Smooth muscle cell (in vitro differentiated cells): ENCODE measurements around the gene GMDS. TPM values are rescaled to one million over a fixed set of nuclear protein-coding genes. Genes with fewer than 3 reads are reported as not detected.

ENCODE experiments used
- DNase-seq: peaks from one replicate; lab custom pipeline; 2025; ENCODE audit not compliant: unreplicated experiment; lab: John Stamatoyannopoulos, UW
- H2AFZ ChIP-seq: fragments of 200-600 bp; sonication (generic); 2 replicates; pipeline ENCODE4 v1.6.0; 2016; ENCODE audit warnings: antibody characterized with exemption, low read depth, mild to moderate bottlenecking
- H3F3A ChIP-seq: fragments of 200-600 bp; sonication (generic); 2 replicates; pipeline ENCODE4 v1.6.0; 2017; ENCODE audit warnings: antibody characterized with exemption, low read depth
- H3K27ac ChIP-seq: fragments of 200-600 bp; sonication (generic); 2 replicates; pipeline ENCODE4 v1.5.1; 2016; ENCODE audit warnings: low read depth, mild to moderate bottlenecking
- H3K27me3 ChIP-seq: fragments of 200-600 bp; sonication (generic); 2 replicates; pipeline ENCODE4 v1.6.1; 2016; ENCODE audit warnings: low read depth, mild to moderate bottlenecking
- H3K36me3 ChIP-seq: fragments of 200-600 bp; sonication (generic); 2 replicates; pipeline ENCODE4 v1.5.1; 2016; ENCODE audit warnings: low read depth
- H3K4me1 ChIP-seq: fragments of 200-600 bp; sonication (generic); 2 replicates; pipeline ENCODE4 v1.5.1; 2016; ENCODE audit warnings: low read depth
- H3K4me2 ChIP-seq: fragments of 200-600 bp; sonication (generic); 2 replicates; pipeline ENCODE4 v1.6.0; 2016; ENCODE audit warnings: mild to moderate bottlenecking
- H3K4me3 ChIP-seq: fragments of 200-600 bp; sonication (generic); 2 replicates; pipeline ENCODE4 v1.5.1; 2016; ENCODE audit warnings: mild to moderate bottlenecking
- H3K79me2 ChIP-seq: fragments of 200-600 bp; sonication (generic); 2 replicates; pipeline ENCODE4 v1.6.0; 2016; ENCODE audit warnings: low read depth, mild to moderate bottlenecking
- H3K9ac ChIP-seq: fragments of 200-600 bp; sonication (generic); 2 replicates; pipeline ENCODE4 v1.6.0; 2016; ENCODE audit warnings: low read depth
- H3K9me3 ChIP-seq: fragments of 200-600 bp; sonication (generic); replicated peaks from 2 replicates; pipeline ENCODE4 v1.5.1; 2016; ENCODE audit warnings: low read depth
- H4K20me1 ChIP-seq: fragments of 200-600 bp; sonication (generic); 2 replicates; pipeline ENCODE4 v1.6.0; 2016; ENCODE audit warnings: low read depth
- CTCF ChIP-seq: fragments of 200-600 bp; sonication (generic); IDR thresholded peaks from 2 replicates; pipeline ENCODE4 v1.5.1; 2017; ENCODE audit warnings: borderline replicate concordance, mild to moderate bottlenecking, antibody characterized with exemption; ENCODE audit not compliant: insufficient read depth, poor library complexity, severe bottlenecking
- WGBS: methylation state at CpG from one replicate; pipeline ENCODE4 v1.1.7; 2016; ENCODE audit warnings: low lambda C conversion rate; 5-methylcytosine and 5-hydroxymethylcytosine counted together
- polyA plus RNA-seq: library from polyadenylated mRNA; unstranded; fragments of >200 nt; fragmentation: Nextera tagmentation; extraction: Ambion mirVana; gene quantifications from 2 replicates; pipeline ENCODE4 v1.2.1, GENCODE V29; 2016
- total RNA-seq: library from RNA; depleted of rRNA; stranded (reverse); fragments of >200 nt; gene quantifications from 2 replicates; pipeline ENCODE4 v1.2.3, GENCODE V29; 2014

The GMDS gene
- total and polyA plus RNA-seq, 2 experiments from 2014 or later = 3.7 to 8.5 TPM

GRCh38 chr6:2120912-2121311, 124.5 kb downstream of the GMDS start:
- no peak overlapping the region for H3K9ac ChIP-seq
- H3K27me3 ChIP-seq = no peaks in the 10 kb centered on the region
- H3F3A ChIP-seq = no peaks in the 10 kb centered on the region
- H3K4me1 ChIP-seq = no peaks in the 10 kb centered on the region
- H4K20me1 ChIP-seq = no peaks in the 10 kb centered on the region
- H3K4me3 ChIP-seq = no peak overlapping the region
- no peak for DNase-seq
- no peak overlapping the region for H3K27ac ChIP-seq
- H2AFZ ChIP-seq = no peak overlapping the region
- TF ChIP-seq CTCF = no peak
- no peaks in the 10 kb centered on the region for H3K79me2 ChIP-seq
- H3K4me2 ChIP-seq = no peak overlapping the region
- WGBS = 94% methylated on average over 3 of the region's 3 CpGs
- no peaks in the 10 kb centered on the region for H3K9me3 ChIP-seq
- H3K36me3 ChIP-seq = no peaks in the 10 kb centered on the region

GRCh38 chr6:2119275-2119674, 126.1 kb downstream of the GMDS start:
- H3K27ac ChIP-seq = no peak overlapping the region
- H3K4me1 ChIP-seq = no peaks in the 10 kb centered on the region
- H3K9me3 ChIP-seq = no peaks in the 10 kb centered on the region
- no peak overlapping the region for H3K9ac ChIP-seq
- H3K4me3 ChIP-seq = no peak overlapping the region
- H3F3A ChIP-seq = no peaks in the 10 kb centered on the region
- no peaks in the 10 kb centered on the region for H4K20me1 ChIP-seq
- 100% methylated on average over 1 of the region's 1 CpG for WGBS
- no peaks in the 10 kb centered on the region for H3K79me2 ChIP-seq
- no peak for TF ChIP-seq CTCF
- H3K4me2 ChIP-seq = no peak overlapping the region
- H3K36me3 ChIP-seq = no peaks in the 10 kb centered on the region
- no peaks in the 10 kb centered on the region for H3K27me3 ChIP-seq
- no peak for DNase-seq
- no peak overlapping the region for H2AFZ ChIP-seq

- no peaks in the 10 kb centered on the region for H3K9me3 ChIP-seq
- H3K4me1 ChIP-seq = no peaks in the 10 kb centered on the region
- 76% methylated on average over 1 of the region's 1 CpG for WGBS
- H4K20me1 ChIP-seq = no peaks in the 10 kb centered on the region
- no peak overlapping the region for H2AFZ ChIP-seq
- no peak for TF ChIP-seq CTCF
- no peak overlapping the region for H3K4me3 ChIP-seq
- no peak overlapping the region for H3K4me2 ChIP-seq
- no peaks in the 10 kb centered on the region for H3K36me3 ChIP-seq
- H3K9ac ChIP-seq = no peak overlapping the region
- H3K79me2 ChIP-seq = no peaks in the 10 kb centered on the region
- H3K27ac ChIP-seq = no peak overlapping the region
- no peaks in the 10 kb centered on the region for H3K27me3 ChIP-seq
- no peak for DNase-seq
- no peaks in the 10 kb centered on the region for H3F3A ChIP-seq
Measured at GRCh38 chr6:2118136-2118535, 127.3 kb downstream of the GMDS start.

GRCh38 chr6:2117447-2117846, 128.0 kb downstream of the GMDS start:
- Histone ChIP-seq H4K20me1 (no peaks in the 10 kb centered on the region), H3K27ac (no peak overlapping the region), H3F3A (no peaks in the 10 kb centered on the region), H3K4me1 (no peaks in the 10 kb centered on the region), H3K4me2 (no peak overlapping the region), H3K9ac (no peak overlapping the region), H3K4me3 (no peak overlapping the region), H2AFZ (no peak overlapping the region), H3K36me3 (no peaks in the 10 kb centered on the region), H3K9me3 (no peaks in the 10 kb centered on the region), H3K79me2 (no peaks in the 10 kb centered on the region), H3K27me3 (no peaks in the 10 kb centered on the region)
- 95% methylated on average over 7 of the region's 7 CpGs for WGBS
- TF ChIP-seq CTCF = no peak
- DNase-seq = no peak
